HL-60 (cell line): ENCODE data around the gene DGKI.

ENCODE experiments used
- GABPA ChIP-seq: IDR thresholded peaks from 2 replicates; pipeline ENCODE4 v1.6.1; 2012; ENCODE audit warnings: low read depth
- POLR2AphosphoS5 ChIP-seq: IDR thresholded peaks from 2 replicates; pipeline ENCODE4 v1.6.1; 2012; ENCODE audit warnings: low read depth
- SPI1 ChIP-seq: IDR thresholded peaks from 2 replicates; pipeline ENCODE4 v1.6.1; 2012; ENCODE audit warnings: low read depth, mild to moderate bottlenecking, borderline replicate concordance
- TF ChIP-seq, protein P1 (sequence below): IDR thresholded peaks from one replicate; pipeline ENCODE4 v1.5.1; 2011; ENCODE audit warnings: low read length, control low read depth, inconsistent platforms; ENCODE audit not compliant: insufficient read depth
- TF ChIP-seq, protein P2 (sequence below): IDR thresholded peaks from 2 replicates; pipeline ENCODE4 v1.6.1; 2012; ENCODE audit warnings: low read depth; ENCODE audit not compliant: insufficient replicate concordance

DNA sequence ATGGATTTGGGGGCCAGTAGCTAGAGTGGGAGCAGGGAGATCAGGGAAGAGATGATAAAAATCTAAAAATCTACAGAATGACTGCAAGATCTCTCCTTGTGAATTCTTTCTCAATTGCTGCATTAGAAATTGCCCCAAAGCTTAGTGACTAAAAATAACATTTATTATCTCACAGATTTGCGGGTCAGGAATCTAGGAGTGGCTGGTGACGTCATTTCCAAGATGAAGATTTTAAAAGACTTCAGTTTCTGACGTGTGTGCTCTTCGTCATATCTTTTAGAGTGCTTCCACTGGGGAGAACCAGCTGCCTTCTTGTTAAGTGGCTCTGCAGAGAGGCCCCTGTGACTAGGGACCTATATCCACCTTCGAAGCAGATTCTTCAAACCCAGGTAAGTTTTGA is 112.6 kb downstream of the DGKI start:
- TF ChIP-seq GABPA (no peak), POLR2AphosphoS5 (no peak), SPI1 (no peak)
- TF ChIP-seq, protein P1, sequence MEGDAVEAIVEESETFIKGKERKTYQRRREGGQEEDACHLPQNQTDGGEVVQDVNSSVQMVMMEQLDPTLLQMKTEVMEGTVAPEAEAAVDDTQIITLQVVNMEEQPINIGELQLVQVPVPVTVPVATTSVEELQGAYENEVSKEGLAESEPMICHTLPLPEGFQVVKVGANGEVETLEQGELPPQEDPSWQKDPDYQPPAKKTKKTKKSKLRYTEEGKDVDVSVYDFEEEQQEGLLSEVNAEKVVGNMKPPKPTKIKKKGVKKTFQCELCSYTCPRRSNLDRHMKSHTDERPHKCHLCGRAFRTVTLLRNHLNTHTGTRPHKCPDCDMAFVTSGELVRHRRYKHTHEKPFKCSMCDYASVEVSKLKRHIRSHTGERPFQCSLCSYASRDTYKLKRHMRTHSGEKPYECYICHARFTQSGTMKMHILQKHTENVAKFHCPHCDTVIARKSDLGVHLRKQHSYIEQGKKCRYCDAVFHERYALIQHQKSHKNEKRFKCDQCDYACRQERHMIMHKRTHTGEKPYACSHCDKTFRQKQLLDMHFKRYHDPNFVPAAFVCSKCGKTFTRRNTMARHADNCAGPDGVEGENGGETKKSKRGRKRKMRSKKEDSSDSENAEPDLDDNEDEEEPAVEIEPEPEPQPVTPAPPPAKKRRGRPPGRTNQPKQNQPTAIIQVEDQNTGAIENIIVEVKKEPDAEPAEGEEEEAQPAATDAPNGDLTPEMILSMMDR, result no peak
- TF ChIP-seq, protein P2, sequence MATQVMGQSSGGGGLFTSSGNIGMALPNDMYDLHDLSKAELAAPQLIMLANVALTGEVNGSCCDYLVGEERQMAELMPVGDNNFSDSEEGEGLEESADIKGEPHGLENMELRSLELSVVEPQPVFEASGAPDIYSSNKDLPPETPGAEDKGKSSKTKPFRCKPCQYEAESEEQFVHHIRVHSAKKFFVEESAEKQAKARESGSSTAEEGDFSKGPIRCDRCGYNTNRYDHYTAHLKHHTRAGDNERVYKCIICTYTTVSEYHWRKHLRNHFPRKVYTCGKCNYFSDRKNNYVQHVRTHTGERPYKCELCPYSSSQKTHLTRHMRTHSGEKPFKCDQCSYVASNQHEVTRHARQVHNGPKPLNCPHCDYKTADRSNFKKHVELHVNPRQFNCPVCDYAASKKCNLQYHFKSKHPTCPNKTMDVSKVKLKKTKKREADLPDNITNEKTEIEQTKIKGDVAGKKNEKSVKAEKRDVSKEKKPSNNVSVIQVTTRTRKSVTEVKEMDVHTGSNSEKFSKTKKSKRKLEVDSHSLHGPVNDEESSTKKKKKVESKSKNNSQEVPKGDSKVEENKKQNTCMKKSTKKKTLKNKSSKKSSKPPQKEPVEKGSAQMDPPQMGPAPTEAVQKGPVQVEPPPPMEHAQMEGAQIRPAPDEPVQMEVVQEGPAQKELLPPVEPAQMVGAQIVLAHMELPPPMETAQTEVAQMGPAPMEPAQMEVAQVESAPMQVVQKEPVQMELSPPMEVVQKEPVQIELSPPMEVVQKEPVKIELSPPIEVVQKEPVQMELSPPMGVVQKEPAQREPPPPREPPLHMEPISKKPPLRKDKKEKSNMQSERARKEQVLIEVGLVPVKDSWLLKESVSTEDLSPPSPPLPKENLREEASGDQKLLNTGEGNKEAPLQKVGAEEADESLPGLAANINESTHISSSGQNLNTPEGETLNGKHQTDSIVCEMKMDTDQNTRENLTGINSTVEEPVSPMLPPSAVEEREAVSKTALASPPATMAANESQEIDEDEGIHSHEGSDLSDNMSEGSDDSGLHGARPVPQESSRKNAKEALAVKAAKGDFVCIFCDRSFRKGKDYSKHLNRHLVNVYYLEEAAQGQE, result no peak
